Measurements from ENCODE around the gene ADAMTS14. TPM values are rescaled to one million over a fixed set of nuclear protein-coding genes. Genes with fewer than 3 reads are reported as not detected.

The ADAMTS14 gene
- total RNA-seq, 2 experiments from 2014 or later, result not detected

DNA sequence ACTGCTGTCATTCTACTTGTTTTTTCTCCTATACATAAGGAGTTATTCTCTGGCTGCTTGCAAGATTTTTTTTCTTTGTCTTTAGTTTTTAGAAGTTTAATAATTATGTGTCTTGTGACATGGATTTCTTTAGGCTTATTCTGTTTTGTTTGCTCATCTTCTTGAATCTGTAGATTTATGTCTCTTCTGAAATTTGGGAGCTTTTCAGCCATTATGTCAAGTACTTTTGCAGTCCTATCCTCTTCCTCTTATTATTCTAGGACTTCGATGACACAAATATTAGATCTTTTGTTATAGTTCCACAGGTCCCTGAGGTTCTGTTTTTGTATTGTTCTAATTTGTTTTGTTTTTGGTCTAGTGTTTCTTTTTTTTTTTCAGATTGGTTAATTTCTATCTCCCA lies 129.5 kb downstream of the ADAMTS14 start:
- Mint-ChIP-seq H3K9me3 (peaks cover 2% of the 10 kb centered on the region), H3K36me3 (ENCODE audit: low read depth) (no peaks in the 10 kb centered on the region), H3K4me3 (no peak overlapping the region), H3K27me3 (peaks cover 44% of the 10 kb centered on the region), H3K27ac (no peak overlapping the region), H3K4me1 (ENCODE audit: low read depth) (no peaks in the 10 kb centered on the region)
- DNase-seq (no peak), ATAC-seq (ENCODE audit: poor library complexity) (no peak)
- POLR2A ChIA-PET, result no interaction called here
- Histone ChIP-seq H3K36me3 (ENCODE audit: insufficient read depth, low read length) (no peaks in the 10 kb centered on the region), H3K9me3 (ENCODE audit: control insufficient read depth in 1 of 2, insufficient read depth in 1 of 2, low read length in 2 of 2) (no peaks in the 10 kb centered on the region), H3K27me3 (ENCODE audit: control insufficient read depth in 1 of 2, insufficient read depth in 2 of 2, low read length in 2 of 2) (no peaks in the 10 kb centered on the region), H3K4me1 (ENCODE audit: insufficient read depth, low read length) (no peaks in the 10 kb centered on the region), H3K4me3 (ENCODE audit: low read length) (no peak overlapping the region), H3K27ac (ENCODE audit: low read depth in 1 of 2, low read length in 2 of 2) (no peak overlapping the region)
- TF ChIP-seq, protein P1, sequence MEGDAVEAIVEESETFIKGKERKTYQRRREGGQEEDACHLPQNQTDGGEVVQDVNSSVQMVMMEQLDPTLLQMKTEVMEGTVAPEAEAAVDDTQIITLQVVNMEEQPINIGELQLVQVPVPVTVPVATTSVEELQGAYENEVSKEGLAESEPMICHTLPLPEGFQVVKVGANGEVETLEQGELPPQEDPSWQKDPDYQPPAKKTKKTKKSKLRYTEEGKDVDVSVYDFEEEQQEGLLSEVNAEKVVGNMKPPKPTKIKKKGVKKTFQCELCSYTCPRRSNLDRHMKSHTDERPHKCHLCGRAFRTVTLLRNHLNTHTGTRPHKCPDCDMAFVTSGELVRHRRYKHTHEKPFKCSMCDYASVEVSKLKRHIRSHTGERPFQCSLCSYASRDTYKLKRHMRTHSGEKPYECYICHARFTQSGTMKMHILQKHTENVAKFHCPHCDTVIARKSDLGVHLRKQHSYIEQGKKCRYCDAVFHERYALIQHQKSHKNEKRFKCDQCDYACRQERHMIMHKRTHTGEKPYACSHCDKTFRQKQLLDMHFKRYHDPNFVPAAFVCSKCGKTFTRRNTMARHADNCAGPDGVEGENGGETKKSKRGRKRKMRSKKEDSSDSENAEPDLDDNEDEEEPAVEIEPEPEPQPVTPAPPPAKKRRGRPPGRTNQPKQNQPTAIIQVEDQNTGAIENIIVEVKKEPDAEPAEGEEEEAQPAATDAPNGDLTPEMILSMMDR (IDR thresholded peaks at IDR 0.05), result no peak
- intact Hi-C loops (cut with DNase I, micrococcal nuclease), result no loop called here
- CTCF ChIA-PET, result no interaction called here

- no peak overlapping the region for H3K4me3 ChIP-seq (ENCODE audit: low read length)
- Mint-ChIP-seq H3K27ac (no peak overlapping the region), H3K4me1 (ENCODE audit: low read depth) (no peaks in the 10 kb centered on the region), H3K27me3 (peaks cover 33% of the 10 kb centered on the region), H3K4me3 (no peak overlapping the region), H3K36me3 (ENCODE audit: low read depth) (no peaks in the 10 kb centered on the region), H3K9me3 (no peaks in the 10 kb centered on the region)
- H3K27ac ChIP-seq (ENCODE audit: low read depth in 1 of 2, low read length in 2 of 2), result no peak overlapping the region
- H3K27me3 ChIP-seq (ENCODE audit: control insufficient read depth in 1 of 2, insufficient read depth in 2 of 2, low read length in 2 of 2), result no peaks in the 10 kb centered on the region
- intact Hi-C loops (cut with DNase I, micrococcal nuclease), result no loop called here
- no peaks in the 10 kb centered on the region for H3K9me3 ChIP-seq (ENCODE audit: control insufficient read depth in 1 of 2, insufficient read depth in 1 of 2, low read length in 2 of 2)
- no peaks in the 10 kb centered on the region for H3K36me3 ChIP-seq (ENCODE audit: insufficient read depth, low read length)
- ATAC-seq (ENCODE audit: poor library complexity), result no peak
- no peak for DNase-seq
- TF ChIP-seq, protein P1 (IDR thresholded peaks at IDR 0.05), result no peak
- POLR2A ChIA-PET, result no interaction called here
- H3K4me1 ChIP-seq (ENCODE audit: insufficient read depth, low read length), result no peaks in the 10 kb centered on the region
- CTCF ChIA-PET, result no interaction called here
Measured at GRCh38 chr10:70803775-70804420, 131.6 kb downstream of the ADAMTS14 start.

DNA sequence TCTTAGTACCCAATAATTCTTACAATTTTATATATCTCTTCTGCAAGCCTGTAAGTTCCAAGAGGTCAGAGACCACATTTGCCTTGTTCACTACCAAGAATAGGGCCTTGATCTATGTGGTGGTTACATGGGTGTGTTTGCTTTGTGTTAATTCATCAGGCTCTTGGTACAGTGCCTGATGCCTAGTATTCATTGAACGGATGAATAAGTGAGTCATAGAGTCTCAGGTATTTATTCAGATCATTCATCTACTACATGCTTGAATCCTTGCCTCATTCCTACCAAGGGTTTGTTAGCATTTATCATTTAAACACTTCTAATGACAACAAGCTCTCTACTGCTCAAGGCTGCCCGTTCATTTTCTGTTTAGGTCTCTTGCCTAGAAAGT lies 132.1 kb downstream of the ADAMTS14 start:
- Histone ChIP-seq H3K36me3 (ENCODE audit: insufficient read depth, low read length) (no peaks in the 10 kb centered on the region), H3K4me3 (ENCODE audit: low read length) (no peak overlapping the region), H3K9me3 (ENCODE audit: control insufficient read depth in 1 of 2, insufficient read depth in 1 of 2, low read length in 2 of 2) (no peaks in the 10 kb centered on the region), H3K4me1 (ENCODE audit: insufficient read depth, low read length) (no peaks in the 10 kb centered on the region), H3K27ac (ENCODE audit: low read depth in 1 of 2, low read length in 2 of 2) (no peak overlapping the region), H3K27me3 (ENCODE audit: control insufficient read depth in 1 of 2, insufficient read depth in 2 of 2, low read length in 2 of 2) (no peaks in the 10 kb centered on the region)
- DNase-seq (no peak), ATAC-seq (ENCODE audit: poor library complexity) (no peak)
- H3K27ac Mint-ChIP-seq, result no peak overlapping the region
- TF ChIP-seq, protein P1 (IDR thresholded peaks at IDR 0.05), result no peak
- intact Hi-C loops (cut with DNase I, micrococcal nuclease), result no loop called here
- no peak overlapping the region for H3K4me3 Mint-ChIP-seq
- peaks cover 31% of the 10 kb centered on the region for H3K27me3 Mint-ChIP-seq
- ChIA-PET CTCF (no interaction called here), POLR2A (no interaction called here)
- H3K36me3 Mint-ChIP-seq (ENCODE audit: low read depth), result no peaks in the 10 kb centered on the region
- H3K4me1 Mint-ChIP-seq (ENCODE audit: low read depth), result no peaks in the 10 kb centered on the region
- no peaks in the 10 kb centered on the region for H3K9me3 Mint-ChIP-seq
